Progenitor cell of endocrine pancreas (in vitro differentiated cells): ENCODE measurements around the gene ANKFY1. TPM values are rescaled to one million over a fixed set of nuclear protein-coding genes. Genes with fewer than 3 reads are reported as not detected.

Experiments used
- DNase-seq: peaks from one replicate; pipeline ENCODE4 v3.0.0; 2021; ENCODE audit warnings: low spot score; ENCODE audit not compliant: unreplicated experiment
- H3K27ac Mint-ChIP-seq: 2 replicates; pipeline ENCODE4 v1.8.0; 2021; ENCODE audit warnings: mild to moderate bottlenecking, moderate library complexity, mixed read lengths
- H3K27me3 Mint-ChIP-seq: 2 replicates; pipeline ENCODE4 v1.8.0; 2021; ENCODE audit warnings: mixed read lengths
- H3K36me3 Mint-ChIP-seq: 2 replicates; pipeline ENCODE4 v1.8.0; 2022; ENCODE audit warnings: mixed read lengths; ENCODE audit not compliant: insufficient read depth
- H3K4me1 Mint-ChIP-seq: 2 replicates; pipeline ENCODE4 v1.8.0; 2021; ENCODE audit warnings: low read depth, mixed read lengths
- H3K4me3 Mint-ChIP-seq: 2 replicates; pipeline ENCODE4 v1.8.0; 2021; ENCODE audit warnings: low read depth, mild to moderate bottlenecking, moderate library complexity, mixed read lengths
- H3K9me3 Mint-ChIP-seq: 2 replicates; pipeline ENCODE4 v1.8.0; 2021; ENCODE audit warnings: low read depth, mixed read lengths
- CTCF ChIP-seq: fragments of 200-600 bp; sonication (generic); IDR thresholded peaks from one replicate; pipeline ENCODE4 v1.5.0; 2021; ENCODE audit warnings: antibody characterized with exemption, mild to moderate bottlenecking; ENCODE audit not compliant: unreplicated experiment
- total RNA-seq: library from RNA; stranded (reverse); gene quantifications from 2 replicates; pipeline ENCODE4 v1.2.1, GENCODE V29; 2021

Gene ANKFY1
- total RNA-seq, 1 donor from 2014 or later, result 59.8 TPM

- H3K27me3 Mint-ChIP-seq, result no peaks in the 10 kb centered on the region
- peaks cover 32% of the 10 kb centered on the region for H3K36me3 Mint-ChIP-seq
- DNase-seq, result no peak
- TF ChIP-seq CTCF, result no peak
- H3K4me3 Mint-ChIP-seq, result no peak overlapping the region
- no peak overlapping the region for H3K27ac Mint-ChIP-seq
- no peaks in the 10 kb centered on the region for H3K4me1 Mint-ChIP-seq
- H3K9me3 Mint-ChIP-seq, result no peaks in the 10 kb centered on the region
Measured at GRCh38 chr17:4175921-4176807, 87.6 kb downstream of the ANKFY1 start.

- H3K27ac Mint-ChIP-seq, result no peak overlapping the region
- H3K4me3 Mint-ChIP-seq, result no peak overlapping the region
- H3K9me3 Mint-ChIP-seq, result no peaks in the 10 kb centered on the region
- no peak for TF ChIP-seq CTCF
- no peaks in the 10 kb centered on the region for H3K27me3 Mint-ChIP-seq
- peaks cover 34% of the 10 kb centered on the region for H3K36me3 Mint-ChIP-seq
- no peak for DNase-seq
- no peaks in the 10 kb centered on the region for H3K4me1 Mint-ChIP-seq
Measured at GRCh38 chr17:4174556-4174955, 89.2 kb downstream of the ANKFY1 start.

- Mint-ChIP-seq H3K4me3 (no peak overlapping the region), H3K27me3 (no peaks in the 10 kb centered on the region), H3K36me3 (peaks cover 36% of the 10 kb centered on the region), H3K9me3 (no peaks in the 10 kb centered on the region), H3K4me1 (no peaks in the 10 kb centered on the region), H3K27ac (no peak overlapping the region)
- no peak for DNase-seq
- no peak for TF ChIP-seq CTCF
Measured at GRCh38 chr17:4173781-4174180, 90.0 kb downstream of the ANKFY1 start.

GRCh38 chr17:4172356-4172755, 91.4 kb downstream of the ANKFY1 start:
- H3K4me3 Mint-ChIP-seq, result no peak overlapping the region
- no peaks in the 10 kb centered on the region for H3K27me3 Mint-ChIP-seq
- no peak for TF ChIP-seq CTCF
- H3K9me3 Mint-ChIP-seq, result no peaks in the 10 kb centered on the region
- no peaks in the 10 kb centered on the region for H3K4me1 Mint-ChIP-seq
- no peak overlapping the region for H3K27ac Mint-ChIP-seq
- no peak for DNase-seq
- H3K36me3 Mint-ChIP-seq, result peaks cover 30% of the 10 kb centered on the region

- peaks cover 28% of the 10 kb centered on the region for H3K36me3 Mint-ChIP-seq
- H3K4me1 Mint-ChIP-seq, result no peaks in the 10 kb centered on the region
- no peak overlapping the region for H3K27ac Mint-ChIP-seq
Measured at GRCh38 chr17:4170639-4171280, 93.0 kb downstream of the ANKFY1 start.

More at GRCh38 chr17:4170639-4171280, 93.0 kb downstream of the ANKFY1 start:
- no peak for TF ChIP-seq CTCF
- Mint-ChIP-seq H3K27me3 (no peaks in the 10 kb centered on the region), H3K4me3 (no peak overlapping the region), H3K9me3 (no peaks in the 10 kb centered on the region)
- no peak for DNase-seq
